GM19372 (cell line): ENCODE measurements around the gene MSI2.

Experiments
- ATAC-seq: cut with Tn5 transposase; IDR thresholded peaks from one replicate; pipeline ENCODE4 v1.9.1; 2021; ENCODE audit warnings: mild to moderate bottlenecking, low read depth, moderate library complexity; ENCODE audit not compliant: unreplicated experiment

MSI2 gene

DNA sequence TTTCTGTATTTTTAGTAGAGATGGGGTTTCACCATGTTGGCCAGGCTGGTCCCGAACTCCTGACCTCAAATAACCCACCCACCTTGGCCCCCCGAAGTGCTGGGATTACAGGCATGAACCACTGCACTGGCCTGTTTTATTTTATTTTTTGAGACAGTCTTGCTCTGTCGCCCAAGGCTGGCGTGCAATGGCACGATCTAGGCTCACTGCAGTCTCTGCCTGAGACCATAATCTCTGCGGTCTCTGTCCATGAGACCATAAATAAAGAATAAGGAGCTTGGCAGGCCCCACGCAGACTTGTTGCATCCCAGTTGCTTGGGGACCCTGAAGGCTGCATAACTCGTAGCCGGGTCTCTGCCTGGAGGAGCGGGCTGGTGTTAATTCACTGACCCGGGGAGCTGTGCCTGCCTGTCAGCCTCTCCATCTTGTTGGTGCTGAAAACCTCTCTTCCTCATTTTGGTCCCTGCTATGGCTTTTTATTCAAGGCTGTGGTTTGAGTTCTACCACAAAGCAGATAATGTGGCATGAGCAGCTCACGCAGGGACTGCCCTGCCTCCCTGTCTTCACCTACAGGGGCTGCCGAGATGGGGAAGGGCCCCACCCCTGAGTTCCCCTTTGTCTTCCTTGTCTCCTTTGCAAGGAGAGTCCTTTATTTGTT is 82.1 kb downstream of the MSI2 start:
- ATAC-seq = peak; percentile 75

- no peak for ATAC-seq
These were observed 84.0 kb downstream of the MSI2 start for GRCh38 chr17:57340160-57340981.

DNA sequence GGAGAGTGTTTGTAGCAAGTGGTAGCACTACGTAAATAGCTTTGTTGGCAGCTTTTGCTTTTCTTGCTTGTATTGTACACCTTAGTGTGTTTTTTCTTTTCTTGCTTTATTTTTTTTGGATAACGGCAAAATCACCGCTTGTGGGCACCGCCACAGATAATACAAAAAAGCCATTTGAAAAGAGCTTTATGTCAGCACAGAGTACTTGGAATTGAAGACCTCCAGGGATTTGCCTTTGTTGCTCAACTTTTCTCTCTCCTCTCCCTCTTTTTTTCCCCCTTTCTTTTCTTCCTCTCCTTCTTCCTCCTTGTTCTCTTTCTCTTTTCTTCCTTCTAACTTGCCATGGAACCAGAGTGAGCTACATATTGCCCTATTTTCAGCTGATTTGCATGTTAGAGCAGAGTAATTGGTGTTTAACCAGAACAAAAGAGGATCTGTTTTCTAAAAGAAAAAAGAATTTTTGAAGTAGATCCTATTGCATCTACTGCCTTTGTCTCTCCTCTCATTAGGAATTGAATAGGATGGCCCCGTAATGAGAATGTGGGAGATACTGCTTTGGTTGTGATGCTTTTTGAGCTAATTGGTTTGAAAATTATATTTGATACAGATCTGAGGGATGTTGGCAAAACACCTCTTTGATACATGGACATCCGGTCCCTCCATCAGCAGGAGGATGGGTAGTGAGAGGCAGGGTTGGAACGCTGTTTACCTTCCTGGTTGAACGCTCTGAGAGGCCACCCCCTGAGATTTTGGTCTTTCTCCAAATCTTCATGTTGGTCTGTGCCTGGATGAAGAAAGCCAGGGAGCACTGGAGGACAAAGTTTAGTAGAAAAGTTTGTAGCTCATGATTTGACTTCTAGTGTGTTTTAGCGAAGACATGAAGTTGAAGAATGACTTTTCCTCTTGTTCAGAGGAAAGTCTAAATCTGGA is 85.6 kb downstream of the MSI2 start:
- ATAC-seq = no peak

DNA sequence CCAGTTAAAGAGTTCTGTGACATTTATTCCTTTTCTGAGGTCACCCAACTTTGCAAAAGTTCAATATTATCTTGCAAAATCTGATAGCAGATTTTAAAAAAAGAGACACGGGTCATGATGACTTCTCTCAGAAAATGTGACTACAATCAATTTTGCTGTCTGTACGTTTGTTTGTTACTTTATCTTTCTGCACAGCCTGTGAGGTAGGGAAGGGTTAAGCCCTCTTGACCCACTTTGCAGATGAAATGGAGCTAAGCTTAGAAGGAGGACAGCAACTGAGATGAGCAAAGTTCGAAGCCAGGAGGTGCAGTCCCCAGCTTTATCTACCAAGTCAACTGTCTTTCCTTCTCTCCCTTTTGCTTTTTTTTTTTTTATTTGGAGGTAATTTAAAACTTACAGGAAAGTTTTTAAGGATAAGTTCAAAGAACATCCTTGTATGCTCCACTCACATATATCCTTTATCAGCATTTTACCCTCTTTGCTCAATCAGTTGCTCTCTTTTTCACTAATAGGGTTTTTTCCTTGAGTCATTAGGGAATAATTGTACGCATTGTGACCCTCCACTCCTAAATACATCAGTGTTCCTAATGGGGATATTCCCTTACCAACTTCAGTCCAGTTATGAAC is 86.8 kb downstream of the MSI2 start:
- no peak for ATAC-seq

DNA sequence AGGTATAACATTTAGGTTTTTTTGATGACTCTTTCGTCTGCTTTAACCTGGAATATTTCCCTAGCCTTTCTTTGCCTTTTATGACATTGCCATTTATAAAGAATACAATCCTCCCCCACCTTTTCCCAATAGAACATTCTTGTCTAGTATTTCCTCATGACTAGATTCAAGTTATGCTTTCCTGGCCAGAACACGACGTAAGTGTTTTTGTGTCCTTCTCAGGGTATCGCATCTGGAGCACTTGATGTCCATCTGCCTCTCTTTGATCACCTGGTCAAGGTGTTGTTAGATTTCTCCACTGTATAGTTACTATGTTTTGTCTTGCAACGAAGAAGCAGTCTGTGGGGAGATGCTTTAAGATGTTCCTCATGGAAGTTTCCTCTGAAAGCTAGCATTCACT is 87.4 kb downstream of the MSI2 start:
- no peak for ATAC-seq

- ATAC-seq = no peak
These were observed 87.9 kb downstream of the MSI2 start for GRCh38 chr17:57344261-57344660.

DNA sequence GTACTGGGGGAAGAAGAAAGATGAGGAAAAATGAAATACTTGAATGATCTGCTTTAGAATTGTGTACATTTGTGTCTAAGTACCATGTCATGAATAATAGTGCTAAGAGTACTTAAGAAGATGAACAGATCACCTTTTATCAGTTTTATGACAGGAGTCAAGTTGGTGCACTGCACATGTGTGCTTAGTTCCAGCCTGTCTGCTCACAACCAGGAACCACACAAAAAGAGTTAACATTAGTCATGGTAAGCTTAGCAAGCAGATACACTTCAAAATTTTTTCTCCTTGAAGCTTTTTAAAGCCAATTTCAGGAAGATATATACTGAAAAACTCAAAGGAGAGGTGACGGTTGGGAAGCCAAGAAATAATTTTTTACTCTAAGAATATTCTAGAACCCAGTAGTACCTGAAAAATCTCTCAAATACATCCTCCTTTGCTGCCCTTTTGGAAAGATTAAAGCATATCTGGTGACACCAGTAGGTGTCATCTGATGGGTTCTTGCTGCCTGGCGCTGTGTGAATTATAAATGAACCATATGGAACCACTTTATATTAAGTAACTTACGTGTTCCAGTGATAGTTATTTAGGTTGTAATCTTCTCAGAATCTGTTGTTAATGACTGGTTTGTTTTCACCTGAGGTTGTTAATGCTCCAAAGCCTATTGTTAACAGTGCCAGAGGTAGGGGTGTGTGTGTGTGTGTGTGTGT is 93.4 kb downstream of the MSI2 start:
- ATAC-seq = no peak

DNA sequence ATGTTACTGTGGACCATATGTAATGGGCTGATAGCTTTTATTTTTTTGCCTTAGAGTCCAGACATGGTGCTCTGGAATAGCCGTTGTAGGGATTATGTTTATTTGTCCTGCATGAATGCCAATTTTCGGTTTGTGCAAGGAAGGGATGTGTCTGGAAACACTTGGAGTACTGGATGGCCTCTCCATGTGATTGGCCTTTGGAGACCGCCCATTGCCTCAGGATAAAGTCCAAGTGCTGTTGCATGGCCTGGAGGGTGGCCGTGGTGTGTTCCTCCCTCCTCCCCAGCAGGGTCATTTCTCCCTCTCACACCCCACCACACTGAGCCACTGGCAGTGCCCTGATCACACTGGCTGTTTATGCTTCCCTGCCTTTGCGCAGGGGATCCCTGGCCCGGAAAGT is 93.9 kb downstream of the MSI2 start:
- no peak for ATAC-seq

GRCh38 chr17:57352665-57353175 is 96.4 kb downstream of the MSI2 start:
- ATAC-seq = no peak

DNA sequence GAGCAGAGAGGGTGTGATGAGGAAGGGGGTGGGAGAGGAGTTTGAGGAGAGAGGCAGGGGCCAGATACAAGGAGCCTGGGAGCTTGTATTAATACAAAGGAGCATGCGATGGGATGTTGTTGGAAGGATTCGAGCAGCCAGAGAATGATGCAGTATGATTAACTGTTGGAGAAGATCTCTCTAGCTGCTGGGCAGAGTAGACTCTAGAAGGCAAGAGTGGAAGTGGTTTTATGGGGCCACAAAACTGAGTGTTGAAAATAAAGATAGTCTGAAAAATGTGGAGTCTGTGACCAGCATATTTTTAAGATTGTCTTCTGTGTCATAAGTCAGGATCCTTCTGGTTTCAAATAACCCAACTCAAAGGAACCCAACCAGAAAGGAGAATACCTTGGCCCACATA is 98.3 kb downstream of the MSI2 start:
- no peak for ATAC-seq

DNA sequence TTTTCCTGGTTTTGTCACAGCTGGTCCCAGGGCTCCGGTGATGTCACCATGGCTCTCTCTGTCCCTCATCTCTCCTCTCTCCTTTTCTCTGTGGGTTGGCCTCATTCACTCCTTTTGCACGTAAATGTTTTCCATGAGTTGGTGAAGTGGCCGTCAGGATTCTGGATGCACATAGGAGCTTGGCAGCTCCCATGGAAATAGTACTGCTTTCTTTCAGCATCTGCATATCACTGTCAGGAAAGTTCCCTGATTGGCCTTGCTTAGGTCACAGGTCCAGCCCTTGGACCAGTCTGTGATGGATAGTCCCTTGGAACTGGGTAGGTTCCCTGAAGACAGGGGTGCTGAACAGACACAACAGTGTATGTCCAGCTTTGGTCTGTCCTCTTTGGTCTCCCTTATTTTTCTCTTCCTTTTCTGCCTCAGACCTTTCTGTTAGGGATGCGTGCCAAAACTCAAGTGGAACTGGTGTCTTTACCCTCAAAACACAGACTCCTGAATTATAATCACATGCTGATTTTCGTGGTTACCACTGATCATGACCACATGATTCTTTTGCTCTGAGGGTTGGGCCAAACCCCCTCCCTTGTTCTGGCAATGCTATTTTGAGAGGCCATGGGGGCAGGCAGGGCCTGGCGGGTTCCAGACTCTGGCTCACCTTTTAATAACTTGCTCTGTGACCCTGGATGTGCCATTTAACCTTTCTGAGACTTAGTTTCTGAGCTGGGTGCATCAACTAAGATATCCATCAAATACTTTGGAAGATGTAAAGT is 99.0 kb downstream of the MSI2 start:
- ATAC-seq = no peak

GRCh38 chr17:57356153-57356718 is 99.9 kb downstream of the MSI2 start:
- ATAC-seq = no peak

- peak; percentile 54 for ATAC-seq
These were observed 100.5 kb downstream of the MSI2 start for GRCh38 chr17:57356719-57357391.

- ATAC-seq = peak; percentile 41
These were observed 101.1 kb downstream of the MSI2 start for GRCh38 chr17:57357392-57357784.

DNA sequence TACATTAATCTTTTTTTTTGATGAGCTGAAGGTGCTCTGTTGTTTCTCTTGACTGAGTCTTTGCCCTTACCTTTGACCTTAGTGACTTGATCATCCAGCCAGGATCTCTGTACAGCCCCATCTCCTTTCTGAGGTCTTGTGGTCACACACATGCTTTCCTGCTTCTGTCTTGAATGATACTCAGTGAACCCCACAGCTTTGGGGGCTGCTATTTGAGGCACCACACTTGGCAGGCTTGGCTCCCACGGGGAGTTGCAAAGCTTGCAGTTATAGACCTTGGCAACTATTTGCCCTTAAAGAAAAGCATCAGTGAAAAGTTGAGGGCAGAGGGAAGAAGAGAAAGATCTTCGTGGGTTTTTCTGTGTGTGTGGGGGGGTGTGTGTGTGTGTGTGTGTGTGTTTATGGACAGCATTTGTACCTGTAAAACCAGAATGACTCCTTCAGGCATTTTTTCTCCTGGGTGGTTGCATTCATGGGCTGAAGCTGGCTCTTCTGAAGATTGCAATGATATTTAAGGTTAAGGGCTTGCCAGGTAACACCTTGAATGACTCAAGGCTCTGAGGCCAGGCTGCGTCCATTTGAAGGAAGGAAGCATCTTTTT is 101.6 kb downstream of the MSI2 start:
- ATAC-seq = peak; percentile 51

DNA sequence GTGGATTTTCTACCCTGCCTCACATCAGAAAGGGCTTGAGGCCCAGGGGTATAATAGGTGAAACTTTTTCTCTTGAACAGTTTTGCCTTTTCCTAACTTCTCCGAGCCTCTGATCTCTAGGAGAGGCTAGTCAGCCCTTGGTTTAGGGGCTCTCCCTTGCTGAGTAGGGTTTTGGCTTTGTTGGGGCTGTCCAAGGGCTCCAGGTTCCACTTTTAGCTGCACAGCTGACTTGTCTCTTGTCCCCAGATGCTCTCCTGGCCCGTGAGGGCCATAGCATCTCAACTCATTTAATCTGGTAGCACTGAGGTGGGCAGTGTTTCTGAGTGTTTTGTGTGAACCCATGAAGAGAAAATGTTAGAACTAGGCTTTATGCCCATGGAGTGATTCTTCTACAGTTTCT is 103.9 kb downstream of the MSI2 start:
- ATAC-seq = no peak

DNA sequence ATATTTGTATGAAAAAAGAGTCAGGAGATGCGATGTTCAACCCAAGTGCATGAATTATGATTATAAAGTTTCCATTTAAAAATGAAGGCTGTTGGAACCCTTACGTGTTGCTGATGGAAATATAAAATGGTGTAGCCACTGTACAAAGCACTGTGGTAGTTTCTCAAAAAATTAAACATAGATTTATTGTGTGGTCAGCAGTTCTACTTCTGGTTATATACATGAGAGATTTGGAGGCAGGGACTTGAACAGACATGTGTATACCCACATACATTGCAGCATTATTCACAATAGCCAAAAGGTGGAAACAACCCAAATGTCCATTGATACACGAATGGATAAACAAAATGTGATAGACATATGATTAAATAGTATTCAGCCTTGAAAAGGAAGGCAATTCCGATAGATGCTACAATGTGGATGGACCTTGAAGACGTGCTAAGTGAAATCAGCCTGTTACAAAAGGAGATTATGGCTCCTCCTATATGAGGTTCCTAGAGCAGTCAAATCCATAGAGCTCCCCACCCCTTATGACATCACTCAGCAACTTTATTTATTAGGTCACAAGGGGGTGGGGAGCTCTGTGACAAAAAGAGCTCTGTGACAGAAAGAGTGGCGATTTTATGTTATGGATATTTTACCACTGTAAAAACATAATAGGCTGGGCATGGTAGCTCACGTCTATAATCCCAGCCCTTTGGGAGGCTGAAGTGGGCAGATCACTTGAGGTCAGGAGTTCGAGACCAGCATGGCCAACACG is 106.7 kb downstream of the MSI2 start:
- ATAC-seq = no peak
